GM12878 (cell line): Measurements from ENCODE around the gene ANGPTL5. TPM values are rescaled to one million over a fixed set of nuclear protein-coding genes. Genes with fewer than 3 reads are reported as not detected.

ENCODE experiments used
- ATAC-seq: fragments of 200-7000 bp; cut with Tn5 transposase; 3 replicates; pipeline ENCODE4 v1.9.1; 2020; ENCODE audit warnings: mild to moderate bottlenecking, moderate library complexity
- BruUV-seq: library from RNA; stranded (reverse); fragments of 400-500 nt; replicated peaks from 2 replicates; lab custom pipeline; 2021; lab: Mats Ljungman, UMichigan
- CTCF ChIA-PET: fragments of 300-600 bp; sonication (Branson Sonifier 250); formaldehyde crosslinking; extraction: SDS; loops from one replicate; lab custom pipeline; 2021; ENCODE audit warnings: inconsistent platforms; lab: Yijun Ruan, JAX
- POLR2A ChIA-PET: fragments of 350-600 bp; formaldehyde crosslinking; extraction: SDS; loops from one replicate; lab custom pipeline; 2021; ENCODE audit warnings: inconsistent platforms; lab: Charles Lee
- RAD21 ChIA-PET: fragments of 300-600 bp; sonication (Branson Sonifier 250); formaldehyde crosslinking; loops from one replicate; lab custom pipeline; 2023; ENCODE audit warnings: antibody characterized with exemption; ENCODE audit not compliant: unreplicated experiment; lab: Charles Lee
- SMC1A ChIA-PET: fragments of 300-600 bp; sonication (Branson Sonifier 250); formaldehyde crosslinking; loops from one replicate; lab custom pipeline; 2023; ENCODE audit not compliant: unreplicated experiment, uncharacterized antibody; lab: Charles Lee
- DNase-seq: peaks from one replicate; pipeline ENCODE4 v3.0.0-alpha.2; 2011; ENCODE audit warnings: low read depth, low spot score
- FAIRE-seq: peaks from 3 replicates; lab custom pipeline; 2011; peaks lifted over from hg19 to GRCh38; lab: Jason Lieb, UNC
- H2AFZ ChIP-seq: 2 replicates; pipeline ENCODE4 v1.6.0; 2011; ENCODE audit warnings: low read depth, low read length, control low read depth; ENCODE audit not compliant: control insufficient read depth
- H3K27ac ChIP-seq: 2 replicates; pipeline ENCODE4 v1.5.1; 2011; ENCODE audit warnings: control low read depth; ENCODE audit not compliant: control insufficient read depth, insufficient read depth
- H3K27me3 ChIP-seq, 2 experiments: replicated peaks in 1 of 2; 2 replicates each; pipeline versions ENCODE4 v1.6.0 to v1.6.1; 2011; ENCODE audit warnings: low read length in 1 of 2; ENCODE audit not compliant: control insufficient read depth in 2 of 2, insufficient read depth in 2 of 2
- H3K36me3 ChIP-seq, 2 experiments: 2 replicates each; pipeline ENCODE4 v1.5.1; 2011; ENCODE audit warnings: low read length in 1 of 2; ENCODE audit not compliant: control insufficient read depth in 2 of 2, insufficient read depth in 2 of 2
- H3K4me1 ChIP-seq: 2 replicates; pipeline ENCODE4 v1.6.1; 2011; ENCODE audit warnings: mild to moderate bottlenecking, low read length, moderate library complexity, mixed read lengths; ENCODE audit not compliant: control insufficient read depth, insufficient read depth
- H3K4me2 ChIP-seq: 2 replicates; pipeline ENCODE4 v1.6.0; 2011; ENCODE audit warnings: control low read depth; ENCODE audit not compliant: control insufficient read depth, insufficient read depth
- H3K4me3 ChIP-seq: fragments of 200-600 bp; sonication (generic); 2 replicates; pipeline ENCODE4 v1.5.1; 2016
- H3K79me2 ChIP-seq: 2 replicates; pipeline ENCODE4 v1.6.0; 2011; ENCODE audit warnings: low read length; ENCODE audit not compliant: control insufficient read depth, insufficient read depth
- H3K9ac ChIP-seq: 2 replicates; pipeline ENCODE4 v1.8.0; 2011; ENCODE audit warnings: low read length, control low read depth, mixed read lengths; ENCODE audit not compliant: control insufficient read depth, insufficient read depth
- H3K9me3 ChIP-seq: replicated peaks from 3 replicates; pipeline ENCODE4 v1.5.1; 2011; ENCODE audit warnings: mild to moderate bottlenecking, low read length; ENCODE audit not compliant: control insufficient read depth, insufficient read depth
- H4K20me1 ChIP-seq: 2 replicates; pipeline ENCODE4 v1.6.0; 2011; ENCODE audit not compliant: control insufficient read depth, insufficient read depth
- BCLAF1 ChIP-seq: fragments of 450-650 bp; IDR thresholded peaks from 2 replicates; pipeline ENCODE4 v1.6.1; 2017; ENCODE audit warnings: antibody characterized with exemption, mild to moderate bottlenecking, moderate library complexity
- EED ChIP-seq: sonication (generic); IDR thresholded peaks from 2 replicates; pipeline ENCODE4 v1.6.1; 2016; ENCODE audit warnings: antibody characterized with exemption, low read depth
- HDGF ChIP-seq: fragments of 450-650 bp; IDR thresholded peaks from 2 replicates; pipeline ENCODE4 v1.6.1; 2016; ENCODE audit warnings: antibody characterized with exemption
- KLF5 ChIP-seq: fragments of 450-650 bp; IDR thresholded peaks from 2 replicates; pipeline ENCODE4 v1.6.1; 2014; ENCODE audit warnings: mild to moderate bottlenecking; ENCODE audit not compliant: partially characterized antibody
- MYB ChIP-seq: fragments of 150-350 bp; IDR thresholded peaks from 2 replicates; pipeline ENCODE4 v1.6.1; 2014; ENCODE audit warnings: mild to moderate bottlenecking, low read depth, low read length, borderline replicate concordance
- PML ChIP-seq: IDR thresholded peaks from 2 replicates; pipeline ENCODE4 v1.6.1; 2012; ENCODE audit warnings: low read length, inconsistent platforms
- SMAD5 ChIP-seq: IDR thresholded peaks from 2 replicates; pipeline ENCODE4 v1.6.1; 2016; ENCODE audit warnings: antibody characterized with exemption, low read depth
- SPI1 ChIP-seq: IDR thresholded peaks from 2 replicates; pipeline ENCODE4 v1.6.1; 2011; ENCODE audit warnings: low read depth, mild to moderate bottlenecking, low read length, moderate library complexity, borderline replicate concordance; ENCODE audit not compliant: insufficient read depth
- TCF12 ChIP-seq: IDR thresholded peaks from 2 replicates; pipeline ENCODE4 v1.6.1; 2011; ENCODE audit warnings: low read depth, mild to moderate bottlenecking, low read length
- ZBED1 ChIP-seq: IDR thresholded peaks from 2 replicates; pipeline ENCODE4 v1.6.1; 2016; ENCODE audit warnings: borderline replicate concordance
- ZNF384 ChIP-seq: IDR thresholded peaks from 2 replicates; pipeline ENCODE4 v1.6.1; 2012; ENCODE audit warnings: low read depth, mild to moderate bottlenecking, low read length, improper control_type of control experiment, borderline replicate concordance
- WGBS: methylation state at CpG from one replicate; pipeline ENCODE4 v1.1.6; 2016; ENCODE audit warnings: low lambda C conversion rate; ENCODE audit not compliant: insufficient replicate concordance, insufficient coverage; ENCODE audit errors: missing lambda C conversion rate; 5-methylcytosine and 5-hydroxymethylcytosine counted together
- in situ Hi-C: fragments of 300-500 bp; cut with MboI; formaldehyde crosslinking; loops from 9 replicates; pipeline ENCODE4 v1.14.3; 2018; ENCODE audit warnings: mixed read lengths
- intact Hi-C: fragments of 100-400 bp; cut with micrococcal nuclease; formaldehyde crosslinking; loops from one replicate; pipeline ENCODE4 v1.14.2; 2022; ENCODE audit not compliant: unreplicated experiment
- polyA plus RNA-seq, 11 experiments: library from polyadenylated mRNA; depleted of rRNA in 4 of 11; unstranded in 6 of 11; stranded (reverse) in 5 of 11; fragments of >200 nt; fragmentation: Nextera tagmentation in 4 of 11; fragmentation: Illumina TruSeq in 1 of 11; extraction: Ambion mirVana in 4 of 11; extraction: Trizol in 1 of 11; gene quantifications; 1 replicate in 1 of 11; 2 replicates in 10 of 11; pipeline versions ENCODE4 v1.2.1 to v1.2.3, GENCODE V29; 2011 to 2016; ENCODE audit warnings: inconsistent platforms in 2 of 11, missing spikeins in 2 of 11, low read depth in 1 of 11
- total RNA-seq, 4 experiments: library from RNA; depleted of rRNA in 3 of 4; stranded (reverse); fragments of >200 nt in 3 of 4; fragmentation: Illumina TruSeq in 1 of 4; extraction: Trizol in 1 of 4; gene quantifications; 2 replicates each; pipeline versions ENCODE4 v1.2.1 to v1.2.3, GENCODE V29; 2013 to 2021
- TF ChIP-seq, protein P1 (sequence below): IDR thresholded peaks from 2 replicates; pipeline ENCODE4 v1.6.1; 2012; ENCODE audit warnings: improper control_type of control experiment, low read depth, low read length; ENCODE audit not compliant: insufficient replicate concordance
- TF ChIP-seq, protein P2 (sequence below): IDR thresholded peaks from 2 replicates; pipeline ENCODE4 v1.6.1; 2012; ENCODE audit warnings: low read depth, low read length, improper control_type of control experiment
- TF ChIP-seq, protein P3 (sequence below): fragments of 450-650 bp; IDR thresholded peaks from 2 replicates; pipeline ENCODE4 v1.6.1; 2017; ENCODE audit warnings: mild to moderate bottlenecking, low read depth, inconsistent platforms; ENCODE audit not compliant: poor library complexity, severe bottlenecking

Gene ANGPTL5
- total and polyA plus RNA-seq, 10 of the 15 experiments (the other 5 are each of a cell fraction or from before 2014, with no cell fraction given) = not detected

- SMC1A ChIA-PET = no interaction called here
- POLR2A ChIA-PET = no interaction called here
- H3K27ac ChIP-seq = no peak overlapping the region
- no peaks in the 10 kb centered on the region for H3K4me1 ChIP-seq
- H4K20me1 ChIP-seq = no peaks in the 10 kb centered on the region
- H3K79me2 ChIP-seq = no peaks in the 10 kb centered on the region
- H3K4me2 ChIP-seq = no peak overlapping the region
- H3K36me3 ChIP-seq = no peaks in the 10 kb centered on the region
- FAIRE-seq (no peak), ATAC-seq (no peak), DNase-seq (no peak)
- WGBS = 0% methylated on average over 2 of the region's 2 CpGs
- no peak overlapping the region for H2AFZ ChIP-seq
- H3K9me3 ChIP-seq = no peaks in the 10 kb centered on the region
- in situ Hi-C loops = loop anchor here (10.0 kb wide), 1 partner anchor 376 kb away; no protein-coding TSS in a partner anchor
- BruUV-seq = no TSS peak
- CTCF ChIA-PET = no interaction called here
- H3K4me3 ChIP-seq = no peak overlapping the region
- RAD21 ChIA-PET = no interaction called here
- H3K9ac ChIP-seq = no peak overlapping the region
- no peaks in the 10 kb centered on the region for H3K27me3 ChIP-seq
- intact Hi-C loops = no loop called here
- TF ChIP-seq, protein P1, sequence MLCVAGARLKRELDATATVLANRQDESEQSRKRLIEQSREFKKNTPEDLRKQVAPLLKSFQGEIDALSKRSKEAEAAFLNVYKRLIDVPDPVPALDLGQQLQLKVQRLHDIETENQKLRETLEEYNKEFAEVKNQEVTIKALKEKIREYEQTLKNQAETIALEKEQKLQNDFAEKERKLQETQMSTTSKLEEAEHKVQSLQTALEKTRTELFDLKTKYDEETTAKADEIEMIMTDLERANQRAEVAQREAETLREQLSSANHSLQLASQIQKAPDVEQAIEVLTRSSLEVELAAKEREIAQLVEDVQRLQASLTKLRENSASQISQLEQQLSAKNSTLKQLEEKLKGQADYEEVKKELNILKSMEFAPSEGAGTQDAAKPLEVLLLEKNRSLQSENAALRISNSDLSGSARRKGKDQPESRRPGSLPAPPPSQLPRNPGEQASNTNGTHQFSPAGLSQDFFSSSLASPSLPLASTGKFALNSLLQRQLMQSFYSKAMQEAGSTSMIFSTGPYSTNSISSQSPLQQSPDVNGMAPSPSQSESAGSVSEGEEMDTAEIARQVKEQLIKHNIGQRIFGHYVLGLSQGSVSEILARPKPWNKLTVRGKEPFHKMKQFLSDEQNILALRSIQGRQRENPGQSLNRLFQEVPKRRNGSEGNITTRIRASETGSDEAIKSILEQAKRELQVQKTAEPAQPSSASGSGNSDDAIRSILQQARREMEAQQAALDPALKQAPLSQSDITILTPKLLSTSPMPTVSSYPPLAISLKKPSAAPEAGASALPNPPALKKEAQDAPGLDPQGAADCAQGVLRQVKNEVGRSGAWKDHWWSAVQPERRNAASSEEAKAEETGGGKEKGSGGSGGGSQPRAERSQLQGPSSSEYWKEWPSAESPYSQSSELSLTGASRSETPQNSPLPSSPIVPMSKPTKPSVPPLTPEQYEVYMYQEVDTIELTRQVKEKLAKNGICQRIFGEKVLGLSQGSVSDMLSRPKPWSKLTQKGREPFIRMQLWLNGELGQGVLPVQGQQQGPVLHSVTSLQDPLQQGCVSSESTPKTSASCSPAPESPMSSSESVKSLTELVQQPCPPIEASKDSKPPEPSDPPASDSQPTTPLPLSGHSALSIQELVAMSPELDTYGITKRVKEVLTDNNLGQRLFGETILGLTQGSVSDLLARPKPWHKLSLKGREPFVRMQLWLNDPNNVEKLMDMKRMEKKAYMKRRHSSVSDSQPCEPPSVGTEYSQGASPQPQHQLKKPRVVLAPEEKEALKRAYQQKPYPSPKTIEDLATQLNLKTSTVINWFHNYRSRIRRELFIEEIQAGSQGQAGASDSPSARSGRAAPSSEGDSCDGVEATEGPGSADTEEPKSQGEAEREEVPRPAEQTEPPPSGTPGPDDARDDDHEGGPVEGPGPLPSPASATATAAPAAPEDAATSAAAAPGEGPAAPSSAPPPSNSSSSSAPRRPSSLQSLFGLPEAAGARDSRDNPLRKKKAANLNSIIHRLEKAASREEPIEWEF = no peak
- TF ChIP-seq ZNF384 (no peak), BCLAF1 (no peak), KLF5 (no peak), MYB (no peak), SPI1 (no peak), PML (no peak), TCF12 (no peak), ZBED1 (no peak), HDGF (no peak), SMAD5 (no peak), EED (no peak)
- TF ChIP-seq, protein P2, sequence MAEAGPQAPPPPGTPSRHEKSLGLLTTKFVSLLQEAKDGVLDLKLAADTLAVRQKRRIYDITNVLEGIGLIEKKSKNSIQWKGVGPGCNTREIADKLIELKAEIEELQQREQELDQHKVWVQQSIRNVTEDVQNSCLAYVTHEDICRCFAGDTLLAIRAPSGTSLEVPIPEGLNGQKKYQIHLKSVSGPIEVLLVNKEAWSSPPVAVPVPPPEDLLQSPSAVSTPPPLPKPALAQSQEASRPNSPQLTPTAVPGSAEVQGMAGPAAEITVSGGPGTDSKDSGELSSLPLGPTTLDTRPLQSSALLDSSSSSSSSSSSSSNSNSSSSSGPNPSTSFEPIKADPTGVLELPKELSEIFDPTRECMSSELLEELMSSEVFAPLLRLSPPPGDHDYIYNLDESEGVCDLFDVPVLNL = no peak
- TF ChIP-seq, protein P3, sequence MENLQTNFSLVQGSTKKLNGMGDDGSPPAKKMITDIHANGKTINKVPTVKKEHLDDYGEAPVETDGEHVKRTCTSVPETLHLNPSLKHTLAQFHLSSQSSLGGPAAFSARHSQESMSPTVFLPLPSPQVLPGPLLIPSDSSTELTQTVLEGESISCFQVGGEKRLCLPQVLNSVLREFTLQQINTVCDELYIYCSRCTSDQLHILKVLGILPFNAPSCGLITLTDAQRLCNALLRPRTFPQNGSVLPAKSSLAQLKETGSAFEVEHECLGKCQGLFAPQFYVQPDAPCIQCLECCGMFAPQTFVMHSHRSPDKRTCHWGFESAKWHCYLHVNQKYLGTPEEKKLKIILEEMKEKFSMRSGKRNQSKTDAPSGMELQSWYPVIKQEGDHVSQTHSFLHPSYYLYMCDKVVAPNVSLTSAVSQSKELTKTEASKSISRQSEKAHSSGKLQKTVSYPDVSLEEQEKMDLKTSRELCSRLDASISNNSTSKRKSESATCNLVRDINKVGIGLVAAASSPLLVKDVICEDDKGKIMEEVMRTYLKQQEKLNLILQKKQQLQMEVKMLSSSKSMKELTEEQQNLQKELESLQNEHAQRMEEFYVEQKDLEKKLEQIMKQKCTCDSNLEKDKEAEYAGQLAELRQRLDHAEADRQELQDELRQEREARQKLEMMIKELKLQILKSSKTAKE = no peak
Measured at GRCh38 chr11:101840704-101841103, 75.6 kb downstream of the ANGPTL5 start.
